NCI-H2029 treated with DMSO at 0.1 percent for 48 hours (cell line): Measurements from ENCODE around the gene KCNJ5.

Experiments
- DNase-seq: peaks from one replicate; lab custom pipeline; 2025; lab: John Stamatoyannopoulos, UW

KCNJ5 gene

GRCh38 chr11:128871168-128871610, 20.0 kb upstream of the KCNJ5 start:
- no peak for DNase-seq

- DNase-seq: no peak
Measured at GRCh38 chr11:128872094-128872493, 19.1 kb upstream of the KCNJ5 start.

- DNase-seq: no peak
Measured at GRCh38 chr11:128872594-128872993, 18.6 kb upstream of the KCNJ5 start.

GRCh38 chr11:128874427-128874826, 16.7 kb upstream of the KCNJ5 start:
- DNase-seq: no peak

GRCh38 chr11:128876133-128876650, 15.0 kb upstream of the KCNJ5 start:
- no peak for DNase-seq

- DNase-seq: no peak
Measured at GRCh38 chr11:128877726-128878125, 13.4 kb upstream of the KCNJ5 start.

GRCh38 chr11:128878455-128878854, 12.7 kb upstream of the KCNJ5 start:
- DNase-seq: no peak

GRCh38 chr11:128879817-128880216, 11.3 kb upstream of the KCNJ5 start:
- no peak for DNase-seq

GRCh38 chr11:128881221-128881620, 9.9 kb upstream of the KCNJ5 start:
- no peak for DNase-seq

- DNase-seq: no peak
Measured at GRCh38 chr11:128882451-128882850, 8.7 kb upstream of the KCNJ5 start.

- DNase-seq: no peak
Measured at GRCh38 chr11:128884054-128884453, 7.1 kb upstream of the KCNJ5 start.

- peak; percentile 61 for DNase-seq
Measured at GRCh38 chr11:128884703-128885338, 6.3 kb upstream of the KCNJ5 start.

GRCh38 chr11:128886406-128887124, 4.6 kb upstream of the KCNJ5 start:
- no peak for DNase-seq

- no peak for DNase-seq
Measured at GRCh38 chr11:128888034-128888985, 2.8 kb upstream of the KCNJ5 start.

- DNase-seq: no peak
Measured at GRCh38 chr11:128889657-128890213, 1.4 kb upstream of the KCNJ5 start.

GRCh38 chr11:128890216-128890542, 977 bp upstream of the KCNJ5 start:
- no peak for DNase-seq

- no peak for DNase-seq
Measured at GRCh38 chr11:128891913-128892398, 800 bp downstream of the KCNJ5 start.

- DNase-seq: no peak
Measured at GRCh38 chr11:128892866-128893565, 1.9 kb downstream of the KCNJ5 start.

GRCh38 chr11:128893578-128894285, 2.6 kb downstream of the KCNJ5 start:
- no peak for DNase-seq

GRCh38 chr11:128894286-128894681, 3.1 kb downstream of the KCNJ5 start:
- DNase-seq: no peak

- DNase-seq: peak; percentile 43
Measured at GRCh38 chr11:128894685-128895084, 3.5 kb downstream of the KCNJ5 start.
